Mucosa of descending colon (tissue), 3 donors: ENCODE measurements around the gene ZNF660. TPM values are rescaled to one million over a fixed set of nuclear protein-coding genes. Genes with fewer than 3 reads are reported as not detected.

ENCODE experiments used
- total RNA-seq, 3 donors: library from RNA; stranded (reverse); fragmentation: NEBNext Ultra II Directional in 2 of 3; extraction: Animal tissue kit (Norgen Biotek cat#: 25700) in 2 of 3; gene quantifications; one replicate each; pipeline versions ENCODE4 v1.2.1 to v1.2.4, GENCODE V29; 2021 to 2023
- donor health status: DM: no; HTN: no; CAD: no; lungs with moderate emphysema.
- donor health status: DM: no; HTN: no; CAD: no.
- donor health status: DM: no; HTN: yes; CAD: no.

Gene ZNF660
- total RNA-seq, 3 donors from 2014 or later: 0.67 to 4.6 (median 1.1) TPM

Other genes with a start within 250 kb of the ZNF660 start
- gene TCAIM, start 246.2 kb upstream of the ZNF660 start, total RNA-seq: 10 to 100 TPM; 22.3 to 27.2 (median 22.7) TPM
- 10 to 100 TPM; 10.0 to 26.4 (median 16.8) TPM for gene ZNF445, start 107.3 kb upstream of the ZNF660 start, total RNA-seq
- 1 to 10 TPM in 2 of 3 donors, under 1 TPM in 1; 0.96 to 3.0 (median 1.6) TPM for gene ZKSCAN7, start 29.8 kb upstream of the ZNF660 start, total RNA-seq
- 10 to 100 TPM in 2 of 3 donors, 1 to 10 TPM in 1; 10.0 to 19.5 (median 14.5) TPM for gene ZNF197, start 40.1 kb downstream of the ZNF660 start, total RNA-seq
- 1 to 10 TPM; 4.9 to 8.0 (median 6.0) TPM for gene ZNF35, start 63.8 kb downstream of the ZNF660 start, total RNA-seq
- 1 to 10 TPM; 2.5 to 7.7 (median 3.6) TPM for gene ZNF502, start 127.7 kb downstream of the ZNF660 start, total RNA-seq
- 1 to 10 TPM; 3.6 to 6.4 (median 3.7) TPM for gene ZNF501, start 144.7 kb downstream of the ZNF660 start, total RNA-seq
- gene KIAA1143, start 176.7 kb downstream of the ZNF660 start, total RNA-seq: 10 to 100 TPM; 18.8 to 29.2 (median 19.1) TPM
- gene KIF15, start 176.8 kb downstream of the ZNF660 start, total RNA-seq: 1 to 10 TPM; 1.6 to 7.6 (median 2.4) TPM